Jurkat, Clone E6-1 (cell line): ENCODE measurements around the gene ZNF329.

Experiments
- DNase-seq: peaks from one replicate; pipeline ENCODE4 v3.0.0-alpha.2; 2011; ENCODE audit warnings: low read depth, low spot score
- H3K4me3 ChIP-seq: 2 replicates; pipeline ENCODE4 v1.5.1; 2011; ENCODE audit warnings: mild to moderate bottlenecking, low read length, control low read depth, moderate library complexity

Gene ZNF329

GRCh38 chr19:58128041-58128685 is 22.4 kb downstream of the ZNF329 start:
- DNase-seq = no peak

GRCh38 chr19:58123354-58123753 is 27.2 kb downstream of the ZNF329 start:
- DNase-seq = no peak
- H3K4me3 ChIP-seq = no peak overlapping the region

More at GRCh38 chr19:58128041-58128685, 22.4 kb downstream of the ZNF329 start:
- no peak overlapping the region for H3K4me3 ChIP-seq

DNA sequence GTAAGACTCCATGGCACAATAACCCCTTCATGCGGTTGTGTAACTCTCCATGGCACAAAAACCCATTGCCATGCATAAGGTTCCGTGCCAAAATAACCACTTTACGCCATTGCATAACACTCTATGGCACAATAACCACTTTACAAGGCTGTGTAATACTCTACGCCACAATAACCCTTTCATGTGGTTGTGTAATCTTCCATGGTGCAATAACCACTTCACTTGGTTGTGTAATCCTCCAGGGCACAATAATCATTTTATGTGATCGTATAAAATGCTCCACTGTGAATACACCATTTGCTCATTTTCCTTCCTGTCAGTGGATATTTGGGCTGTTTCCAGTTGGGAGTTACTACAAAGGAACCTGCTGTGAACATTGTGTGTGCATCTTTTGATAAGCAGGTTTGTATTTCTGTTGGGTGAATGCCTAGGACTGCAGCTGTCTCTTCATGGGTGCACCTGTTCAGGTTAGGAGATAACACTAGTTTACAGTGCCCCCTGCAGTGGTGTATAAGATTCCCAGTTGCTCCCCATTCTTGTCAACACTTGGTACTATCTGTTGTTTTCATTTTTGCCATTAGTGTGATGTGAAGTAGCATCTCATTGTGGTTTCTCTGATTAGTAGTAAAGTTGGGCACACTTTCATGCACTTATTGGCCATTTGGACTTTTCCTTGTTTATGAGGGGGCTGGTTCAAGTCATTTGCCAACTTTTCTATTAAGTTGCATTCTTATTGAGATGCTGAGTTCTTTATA is 31.4 kb downstream of the ZNF329 start:
- no peak for DNase-seq
- no peak overlapping the region for H3K4me3 ChIP-seq

GRCh38 chr19:58117841-58118575 is 32.6 kb downstream of the ZNF329 start:
- no peak overlapping the region for H3K4me3 ChIP-seq

GRCh38 chr19:58108546-58108817 is 42.1 kb downstream of the ZNF329 start:
- no peak overlapping the region for H3K4me3 ChIP-seq
- no peak for DNase-seq

More at GRCh38 chr19:58117841-58118575, 32.6 kb downstream of the ZNF329 start:
- no peak for DNase-seq

- DNase-seq = no peak
- H3K4me3 ChIP-seq = no peak overlapping the region
Measured at GRCh38 chr19:58107778-58108545, 42.6 kb downstream of the ZNF329 start.

GRCh38 chr19:58098682-58098998 is 51.9 kb downstream of the ZNF329 start:
- H3K4me3 ChIP-seq = peak overlapping the region; percentile 77
- DNase-seq = no peak

- H3K4me3 ChIP-seq = peak within 1 kb of the TSS; percentile 77
Measured at GRCh38 chr19:58097781-58098681, 52.6 kb downstream of the ZNF329 start, which contains the start of gene ZSCAN18. Gene ZSCAN18 (minus strand): TSS chr19:58098231. CDS start chr19:58090267, 7,964 bp downstream.

GRCh38 chr19:58097349-58097748 is 53.2 kb downstream of the ZNF329 start:
- DNase-seq = no peak
- peak overlapping the region; percentile 77 for H3K4me3 ChIP-seq

More at GRCh38 chr19:58097781-58098681, 52.6 kb downstream of the ZNF329 start, which contains the start of gene ZSCAN18:
- DNase-seq = peak; percentile 91

GRCh38 chr19:58096884-58097283 is 53.7 kb downstream of the ZNF329 start:
- H3K4me3 ChIP-seq = no peak overlapping the region
- no peak for DNase-seq

- DNase-seq = no peak
Measured at GRCh38 chr19:58095328-58095727, 55.3 kb downstream of the ZNF329 start.

GRCh38 chr19:58093071-58093470 is 57.5 kb downstream of the ZNF329 start:
- H3K4me3 ChIP-seq = no peak overlapping the region
- no peak for DNase-seq

More at GRCh38 chr19:58095328-58095727, 55.3 kb downstream of the ZNF329 start:
- H3K4me3 ChIP-seq = no peak overlapping the region

- no peak for DNase-seq
- no peak overlapping the region for H3K4me3 ChIP-seq
Measured at GRCh38 chr19:58091251-58091995, 59.2 kb downstream of the ZNF329 start.

DNA sequence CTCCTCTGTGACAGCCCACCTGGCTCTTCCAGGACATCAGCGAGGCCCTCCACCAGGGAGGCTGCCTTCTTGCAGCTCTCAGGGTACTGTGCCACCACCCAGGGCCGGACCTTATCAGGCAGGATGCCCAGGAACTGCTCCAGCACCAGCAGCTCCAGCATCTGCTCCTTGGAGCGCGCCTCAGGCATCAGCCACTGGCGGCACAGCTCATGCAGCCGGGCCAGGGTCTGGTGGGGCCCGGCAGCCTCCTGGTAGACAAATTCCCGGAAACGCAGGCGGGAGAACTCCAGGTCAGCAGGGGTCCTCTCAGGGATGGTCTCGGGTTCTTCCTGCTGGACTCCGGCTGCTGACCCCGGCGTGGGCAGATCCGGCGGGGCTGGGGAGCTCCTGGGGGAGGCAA is 60.7 kb downstream of the ZNF329 start:
- H3K4me3 ChIP-seq = no peak overlapping the region
- DNase-seq = no peak

GRCh38 chr19:58088521-58089052 is 62.0 kb downstream of the ZNF329 start:
- DNase-seq = no peak
- no peak overlapping the region for H3K4me3 ChIP-seq

DNA sequence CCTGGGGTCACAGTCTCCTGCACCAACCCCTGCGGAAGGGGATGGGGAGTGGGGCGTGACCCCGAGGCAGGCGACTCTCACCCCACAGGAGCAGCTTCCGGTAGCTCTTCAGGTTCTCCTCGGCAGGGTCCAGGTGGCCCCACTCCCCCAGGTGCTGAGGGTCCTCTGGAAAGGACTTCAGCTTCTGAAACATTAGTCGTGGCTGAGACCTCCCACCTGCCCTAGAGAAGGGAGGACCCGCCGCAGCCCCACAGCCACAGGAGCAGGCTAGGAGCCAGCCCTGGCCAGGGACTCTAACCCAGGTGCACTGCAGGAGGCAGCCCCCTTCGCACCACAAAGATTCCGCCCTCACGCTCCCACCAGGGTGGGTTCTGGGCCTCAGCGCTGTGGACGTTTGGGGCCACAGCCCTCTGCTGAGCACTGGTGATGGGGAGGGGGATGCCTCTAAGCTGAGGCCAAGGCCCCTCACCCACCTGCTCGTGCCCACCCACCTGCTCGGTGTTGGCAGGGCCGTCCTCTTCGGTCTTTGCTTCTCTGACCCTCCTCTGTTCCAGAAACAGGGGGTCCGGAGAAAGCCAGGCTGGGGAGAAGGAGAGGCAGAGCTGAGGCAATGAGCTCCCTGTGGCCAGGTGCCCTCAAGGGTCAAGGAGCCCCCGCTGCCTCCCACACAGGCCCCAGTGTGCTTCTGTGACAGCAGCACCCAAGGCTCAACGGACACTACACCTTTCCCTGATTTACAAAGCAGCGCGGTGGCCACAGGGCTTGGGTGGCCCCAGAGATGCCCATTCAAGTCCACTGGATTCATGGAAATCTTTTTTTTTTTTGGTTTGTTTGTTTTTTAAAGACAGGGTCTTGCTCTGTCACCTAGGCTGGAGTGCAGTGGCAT is 63.5 kb downstream of the ZNF329 start:
- no peak for DNase-seq
- H3K4me3 ChIP-seq = no peak overlapping the region
